Keratinocyte (primary cell): ENCODE results near the gene IL36RN. TPM values are rescaled to one million over a fixed set of nuclear protein-coding genes. Genes with fewer than 3 reads are reported as not detected.

Source experiments
- DNase-seq: peaks from one replicate; pipeline ENCODE4 v3.0.0-alpha.2; 2011; ENCODE audit warnings: low read depth, missing footprints, low spot score
- FAIRE-seq: peaks from 2 replicates; lab custom pipeline; 2011; peaks lifted over from hg19 to GRCh38; lab: Jason Lieb, UNC
- H2AFZ ChIP-seq: 2 replicates; pipeline ENCODE4 v1.6.0; 2012; ENCODE audit warnings: low read length, control low read depth, inconsistent platforms; ENCODE audit not compliant: control insufficient read depth
- H3K27ac ChIP-seq: 2 replicates; pipeline ENCODE4 v1.5.1; 2011; ENCODE audit warnings: low read length; ENCODE audit not compliant: control insufficient read depth, insufficient read depth
- H3K27me3 ChIP-seq: 3 replicates; pipeline ENCODE4 v1.6.0; 2011; ENCODE audit warnings: low read length; ENCODE audit not compliant: control insufficient read depth, insufficient read depth; ENCODE audit errors: extremely low read depth
- H3K36me3 ChIP-seq, 2 experiments: 2 replicates in 1 of 2; 3 replicates in 1 of 2; pipeline ENCODE4 v1.5.1; 2011; ENCODE audit warnings: low read length in 2 of 2, mild to moderate bottlenecking in 1 of 2; ENCODE audit not compliant: control insufficient read depth in 2 of 2, insufficient read depth in 2 of 2; ENCODE audit errors: extremely low read depth in 1 of 2
- H3K4me1 ChIP-seq: 3 replicates; pipeline ENCODE4 v1.5.1; 2011; ENCODE audit warnings: low read length; ENCODE audit not compliant: control insufficient read depth, insufficient read depth; ENCODE audit errors: extremely low read depth
- H3K4me2 ChIP-seq: 3 replicates; pipeline ENCODE4 v1.6.0; 2011; ENCODE audit warnings: low read depth, low read length; ENCODE audit not compliant: control insufficient read depth, insufficient read depth; ENCODE audit errors: extremely low read depth
- H3K4me3 ChIP-seq, 3 experiments: fragments of 200-600 bp in 1 of 3; sonication (generic) in 1 of 3; 2 replicates in 2 of 3; 3 replicates in 1 of 3; pipeline ENCODE4 v1.5.1; 2011 to 2016; ENCODE audit warnings: low read length in 3 of 3, mild to moderate bottlenecking in 3 of 3, control low read depth in 2 of 3, inconsistent platforms in 1 of 3, low read depth in 1 of 3, mixed read lengths in 1 of 3, mixed run types in 1 of 3, moderate library complexity in 1 of 3; ENCODE audit not compliant: control insufficient read depth in 2 of 3, insufficient read depth in 2 of 3; ENCODE audit errors: extremely low read depth in 1 of 3
- H3K79me2 ChIP-seq: 2 replicates; pipeline ENCODE4 v1.6.0; 2012; ENCODE audit warnings: low read length; ENCODE audit not compliant: control insufficient read depth, insufficient read depth
- H3K9ac ChIP-seq: 3 replicates; pipeline ENCODE4 v1.6.0; 2011; ENCODE audit warnings: low read length; ENCODE audit not compliant: control insufficient read depth, insufficient read depth; ENCODE audit errors: extremely low read depth
- H3K9me1 ChIP-seq: 3 replicates; pipeline ENCODE4 v1.6.0; 2011; ENCODE audit warnings: low read length; ENCODE audit not compliant: control insufficient read depth, insufficient read depth; ENCODE audit errors: extremely low read depth
- H3K9me3 ChIP-seq: 2 replicates; pipeline ENCODE4 v1.5.1; 2012; ENCODE audit warnings: low read depth, low read length; ENCODE audit not compliant: control insufficient read depth
- H4K20me1 ChIP-seq: 3 replicates; pipeline ENCODE4 v1.6.0; 2011; ENCODE audit warnings: low read length; ENCODE audit not compliant: control insufficient read depth, insufficient read depth; ENCODE audit errors: extremely low read depth
- CTCF ChIP-seq, 3 experiments: IDR thresholded peaks in 1 of 3; conservative IDR thresholded peaks in 1 of 3; optimal IDR thresholded peaks in 1 of 3; 2 replicates in 2 of 3; 3 replicates in 1 of 3; pipeline versions ENCODE3 to v1.5.1; 2011; ENCODE audit warnings: low read length in 3 of 3, mild to moderate bottlenecking in 3 of 3, moderate library complexity in 2 of 3, control low read depth in 1 of 3, inconsistent platforms in 1 of 3; ENCODE audit not compliant: insufficient read depth in 2 of 3; ENCODE audit errors: extremely low read depth in 1 of 3
- EZH2 ChIP-seq: IDR thresholded peaks from one replicate; pipeline ENCODE4 v1.6.1; 2012; ENCODE audit warnings: inconsistent platforms, mild to moderate bottlenecking, low read length, moderate library complexity
- dilution Hi-C: fragments of 300-500 bp; cut with MboI; formaldehyde crosslinking; loops from one replicate; pipeline ENCODE4 v1.7.0; 2020; ENCODE audit warnings: low sequenced_read_pairs; ENCODE audit not compliant: extremely low pct_ligation_motif_present
- polyA plus RNA-seq, 5 experiments: library from polyadenylated mRNA; depleted of rRNA in 3 of 5; stranded (reverse) in 3 of 5; stranded (forward) in 1 of 5; unstranded in 1 of 5; fragments of >200 nt; gene quantifications; 1 replicate in 1 of 5; 2 replicates in 3 of 5; 3 replicates in 1 of 5; pipeline versions ENCODE4 v1.2.1 to v1.2.3, GENCODE V29; 2011 to 2012; ENCODE audit warnings: missing spikeins in 2 of 5, low read depth in 1 of 5, low replicate concordance in 1 of 5

Gene IL36RN
- polyA plus RNA-seq, 1 donor (not counting 4 experiments of a cell fraction or from before 2014, with no cell fraction given): 3.9 TPM

DNA sequence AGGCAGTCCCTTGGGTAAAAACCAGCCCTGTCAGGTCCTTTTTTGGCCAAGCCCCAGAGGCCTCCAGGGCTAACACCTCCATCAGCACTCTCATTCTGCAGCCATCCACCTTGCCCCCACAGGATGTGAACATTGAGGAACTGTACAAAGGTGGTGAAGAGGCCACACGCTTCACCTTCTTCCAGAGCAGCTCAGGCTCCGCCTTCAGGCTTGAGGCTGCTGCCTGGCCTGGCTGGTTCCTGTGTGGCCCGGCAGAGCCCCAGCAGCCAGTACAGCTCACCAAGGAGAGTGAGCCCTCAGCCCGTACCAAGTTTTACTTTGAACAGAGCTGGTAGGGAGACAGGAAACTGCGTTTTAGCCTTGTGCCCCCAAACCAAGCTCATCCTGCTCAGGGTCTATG is 16.0 kb downstream of the IL36RN start:
- Histone ChIP-seq H2AFZ (no peak overlapping the region), H3K27ac (no peak overlapping the region)

DNA sequence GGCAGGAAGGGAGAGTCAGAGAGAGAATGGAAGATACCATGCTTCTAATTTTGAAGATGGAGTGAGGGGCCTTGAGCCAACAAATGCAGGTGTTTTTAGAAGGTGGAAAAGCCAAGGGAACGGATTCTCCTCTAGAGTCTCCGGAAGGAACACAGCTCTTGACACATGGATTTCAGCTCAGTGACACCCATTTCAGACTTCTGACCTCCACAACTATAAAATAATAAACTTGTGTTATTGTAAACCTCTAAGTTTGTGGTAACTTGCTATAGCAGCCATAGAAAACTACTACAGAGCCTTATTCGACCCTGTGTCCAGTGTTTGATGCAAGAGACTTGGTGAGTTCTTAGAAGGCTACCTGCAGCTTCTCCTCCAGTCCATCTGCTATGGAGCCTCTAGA is 16.6 kb downstream of the IL36RN start:
- Histone ChIP-seq H3K79me2 (no peaks in the 10 kb centered on the region), H3K9me1 (peaks cover 2% of the 10 kb centered on the region), H3K27ac (no peak overlapping the region), H3K9ac (no peak overlapping the region), H2AFZ (no peak overlapping the region), H3K27me3 (no peaks in the 10 kb centered on the region), H4K20me1 (no peaks in the 10 kb centered on the region), H3K4me3 (no peak overlapping the region), H3K4me2 (no peak overlapping the region), H3K4me1 (peaks cover 77% of the 10 kb centered on the region), H3K9me3 (no peaks in the 10 kb centered on the region), H3K36me3 (no peaks in the 10 kb centered on the region)
- dilution Hi-C loops: no loop called here
- no peak for DNase-seq
- FAIRE-seq: no peak
- TF ChIP-seq EZH2 (no peak), CTCF (optimal IDR thresholded peaks at IDR 0.05 in 1 of 3, IDR thresholded peaks at IDR 0.05 in 1 of 3, conservative IDR thresholded peaks at IDR 0.05 in 1 of 3; ENCODE audit: extremely low read depth in 1 of 3, insufficient read depth in 2 of 3, low read length in 3 of 3) (no peak)

More for the DNA sequence above, 16.0 kb downstream of the IL36RN start:
- DNase-seq (no peak), FAIRE-seq (no peak)
- Histone ChIP-seq H4K20me1 (no peaks in the 10 kb centered on the region), H3K36me3 (no peaks in the 10 kb centered on the region), H3K4me2 (no peak overlapping the region), H3K9me1 (no peaks in the 10 kb centered on the region), H3K27me3 (no peaks in the 10 kb centered on the region), H3K9me3 (no peaks in the 10 kb centered on the region), H3K4me1 (peaks cover 77% of the 10 kb centered on the region), H3K9ac (no peak overlapping the region), H3K4me3 (no peak overlapping the region), H3K79me2 (no peaks in the 10 kb centered on the region)
- dilution Hi-C loops: no loop called here
- TF ChIP-seq EZH2 (no peak), CTCF (optimal IDR thresholded peaks at IDR 0.05 in 1 of 3, IDR thresholded peaks at IDR 0.05 in 1 of 3, conservative IDR thresholded peaks at IDR 0.05 in 1 of 3; ENCODE audit: extremely low read depth in 1 of 3, insufficient read depth in 2 of 3, low read length in 3 of 3) (no peak)
